ENCODE measurements around the gene CEP250.
"Not testable (repeated sequence)": the region's sequence is repeated elsewhere in the genome, so short reads cannot be mapped to it uniquely, and the experiment has no call there.

The CEP250 gene

DNA sequence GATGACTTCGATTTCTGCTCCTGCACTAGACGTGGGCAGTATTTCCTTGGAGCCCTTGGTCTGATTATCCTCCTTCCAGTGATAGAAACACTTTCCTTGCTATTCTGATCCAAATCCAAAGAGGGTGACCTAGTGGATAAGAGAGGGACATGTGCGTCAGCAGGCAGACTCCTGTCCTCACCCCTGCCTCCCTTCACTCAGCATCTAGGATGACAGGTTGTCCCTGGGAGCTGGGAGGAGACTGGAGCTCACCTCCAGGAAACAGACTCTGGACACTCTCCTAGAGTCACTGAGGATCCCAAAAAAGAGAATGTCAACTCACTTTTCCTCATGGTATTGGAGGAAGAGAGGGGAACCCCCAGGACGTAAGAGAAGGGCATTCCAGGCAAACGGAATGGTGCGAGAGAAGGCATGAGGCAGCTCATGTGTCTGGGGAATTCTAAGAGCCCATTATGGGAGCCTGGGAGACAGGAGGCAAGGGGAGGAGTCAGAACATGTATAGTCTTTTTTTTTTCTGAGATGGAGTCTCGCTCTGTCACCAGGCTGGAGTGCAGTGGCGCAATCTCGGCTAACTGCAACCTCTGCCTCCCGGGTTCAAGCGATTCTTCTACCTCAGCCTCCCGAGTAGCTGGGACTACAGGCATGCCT is 71.8 kb downstream of the CEP250 start:
- no peak for DNase-seq

DNA sequence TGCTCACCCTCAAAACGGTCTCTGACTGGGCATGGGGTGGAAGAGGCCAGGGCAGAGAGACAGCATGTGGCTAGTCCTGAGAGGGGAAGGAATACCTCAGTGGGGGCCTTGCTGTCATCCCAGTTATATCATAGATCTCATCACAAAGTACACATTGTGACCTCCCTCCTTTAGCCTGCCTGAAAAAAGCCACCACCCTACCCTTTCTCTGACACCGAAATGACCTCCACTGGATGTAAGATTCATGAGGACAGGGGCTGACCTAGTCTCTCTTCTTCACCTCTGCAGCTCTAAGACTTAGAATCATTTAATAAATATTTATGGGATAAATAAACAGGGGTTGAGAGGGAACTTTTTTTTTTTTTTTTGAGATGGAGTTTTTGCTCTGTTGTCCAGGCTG is 74.2 kb downstream of the CEP250 start, which contains the start of gene C20orf173:
TSS of gene C20orf173 (minus strand) at position 101 of the 400 bp plus-strand sequence. CDS start 279 bp downstream, outside the sequence.
- DNase-seq, result no peak

DNA sequence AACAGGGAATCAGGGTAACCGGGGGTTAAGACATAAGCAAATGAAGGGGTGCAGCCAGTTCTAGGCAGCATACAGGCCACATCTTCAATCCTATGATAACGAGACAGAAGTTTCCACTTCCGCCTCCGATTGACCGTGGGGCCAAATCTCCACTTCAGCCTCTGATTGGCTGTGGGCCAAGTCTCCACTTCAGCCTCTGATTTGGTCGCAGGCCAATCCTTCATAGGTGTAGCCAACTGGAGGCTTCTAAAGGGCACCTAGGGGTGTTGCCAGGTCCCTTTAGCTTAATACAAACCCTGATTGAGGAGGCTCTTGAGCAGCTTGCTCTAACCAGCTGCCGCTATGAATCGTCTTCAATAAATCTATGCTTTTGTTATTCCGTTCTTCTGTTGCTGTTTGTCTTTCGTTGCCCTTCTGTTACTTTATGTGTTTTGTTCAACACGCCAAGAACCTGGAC is 84.4 kb downstream of the CEP250 start:
- peak; percentile 36 to 42 for DNase-seq

- DNase-seq, result no peak
Measured at GRCh38 chr20:35541118-35541782, 85.9 kb downstream of the CEP250 start.

- peak; percentile 94 to 99 for DNase-seq
Measured at GRCh38 chr20:35541783-35542662, 86.6 kb downstream of the CEP250 start, which contains the start of gene ERGIC3. ERGIC3 (plus strand) TSS chr20:35542078; CDS start chr20:35542098, 20 bp downstream.

DNA sequence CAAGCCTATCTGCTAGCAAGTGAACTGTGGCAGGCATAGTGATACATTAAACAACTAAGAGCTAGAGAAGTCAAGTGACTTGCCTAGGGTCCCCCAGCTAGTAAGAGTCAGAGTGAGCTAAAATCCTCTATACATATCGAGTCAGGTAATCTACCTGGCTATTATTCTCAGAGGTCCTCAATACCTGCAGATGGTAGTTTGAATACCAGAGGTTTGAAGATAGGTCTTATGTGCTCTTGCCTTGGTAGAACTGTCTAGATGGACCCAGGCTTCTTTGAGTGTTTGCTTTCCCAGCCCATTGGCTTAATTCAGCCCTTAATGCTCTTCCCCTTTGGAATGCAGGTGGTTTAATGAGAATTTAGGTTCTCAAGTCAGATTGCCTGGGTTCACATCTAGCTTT is 87.6 kb downstream of the CEP250 start:
- no peak for DNase-seq

GRCh38 chr20:35544436-35544835 is 89.0 kb downstream of the CEP250 start:
- no peak for DNase-seq

DNA sequence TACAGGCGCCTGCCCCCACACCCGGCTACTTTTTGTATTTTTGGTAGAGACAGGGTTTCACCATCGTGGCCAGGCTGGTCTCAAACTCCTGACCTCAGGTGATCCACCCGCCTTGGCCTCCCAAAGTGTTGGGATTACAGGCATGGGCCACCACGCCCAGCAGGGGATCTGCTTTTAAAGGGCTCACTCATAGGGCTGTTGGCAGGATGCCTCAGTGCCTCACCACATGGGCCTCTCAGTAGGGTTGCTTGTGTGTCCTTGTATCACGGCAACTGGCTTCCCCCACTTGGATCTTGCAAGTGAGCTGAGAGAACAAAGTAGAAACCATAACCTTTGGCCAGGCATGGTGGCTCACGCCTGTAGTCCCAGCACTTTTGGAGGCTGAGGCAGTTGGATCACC is 89.5 kb downstream of the CEP250 start:
- not testable (repeated sequence) for DNase-seq

DNA sequence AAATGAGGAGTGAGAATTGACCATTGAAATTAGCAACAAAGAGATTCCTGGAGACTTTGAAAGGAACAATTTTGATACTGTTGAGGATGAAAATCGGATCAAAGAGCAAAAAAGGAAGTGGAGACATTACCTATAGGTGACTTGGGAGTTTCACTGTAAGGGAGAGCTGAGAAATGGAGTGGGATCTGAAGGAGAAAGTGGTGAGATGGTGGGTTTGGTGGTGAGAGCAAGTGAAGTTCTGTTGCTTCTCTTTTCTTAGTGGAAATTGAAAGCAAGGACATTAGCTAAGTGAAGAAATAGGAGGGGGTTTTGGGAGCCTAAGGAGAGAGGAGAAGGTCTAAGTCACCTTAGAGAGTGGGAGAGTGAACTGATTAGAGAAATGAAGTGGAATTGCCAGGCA is 90.7 kb downstream of the CEP250 start:
- DNase-seq, result no peak

DNA sequence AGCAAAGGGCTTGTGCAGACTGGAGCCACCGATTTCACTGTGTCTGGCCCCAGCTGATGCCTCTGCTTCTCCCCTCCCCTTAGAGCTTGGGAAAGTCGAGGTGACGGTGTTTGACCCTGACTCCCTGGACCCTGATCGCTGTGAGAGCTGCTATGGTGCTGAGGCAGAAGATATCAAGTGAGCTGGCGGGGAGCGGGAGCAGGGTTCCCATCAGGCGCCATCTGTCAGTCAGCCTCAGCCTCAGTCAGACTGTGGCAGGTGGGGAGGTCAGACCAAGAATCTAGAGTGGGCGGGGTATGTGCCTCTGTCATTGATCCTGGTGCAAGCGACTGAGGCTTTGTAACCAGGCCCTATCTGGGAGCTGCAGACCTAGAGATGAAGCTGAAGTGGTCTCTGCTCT is 91.9 kb downstream of the CEP250 start:
- no peak for DNase-seq

DNA sequence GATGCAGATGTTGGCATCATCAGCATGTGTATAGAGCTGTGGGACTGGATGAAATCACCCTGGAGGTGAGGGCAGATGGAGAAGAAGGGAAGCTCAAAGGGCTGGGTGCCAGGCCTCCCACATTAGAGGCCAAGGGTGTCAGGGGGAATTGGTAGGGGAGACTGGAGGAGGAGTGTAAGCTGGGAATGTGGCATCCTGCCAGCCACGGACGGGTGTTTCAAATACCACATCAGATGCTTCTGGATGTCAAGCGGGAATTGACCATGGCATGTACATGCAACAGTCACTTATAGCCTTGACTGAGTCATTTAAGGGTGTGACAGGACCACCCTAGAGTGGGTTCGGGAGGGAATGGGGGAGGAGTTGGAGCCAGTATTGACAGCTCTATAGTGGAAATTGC is 96.1 kb downstream of the CEP250 start:
- no peak for DNase-seq

DNA sequence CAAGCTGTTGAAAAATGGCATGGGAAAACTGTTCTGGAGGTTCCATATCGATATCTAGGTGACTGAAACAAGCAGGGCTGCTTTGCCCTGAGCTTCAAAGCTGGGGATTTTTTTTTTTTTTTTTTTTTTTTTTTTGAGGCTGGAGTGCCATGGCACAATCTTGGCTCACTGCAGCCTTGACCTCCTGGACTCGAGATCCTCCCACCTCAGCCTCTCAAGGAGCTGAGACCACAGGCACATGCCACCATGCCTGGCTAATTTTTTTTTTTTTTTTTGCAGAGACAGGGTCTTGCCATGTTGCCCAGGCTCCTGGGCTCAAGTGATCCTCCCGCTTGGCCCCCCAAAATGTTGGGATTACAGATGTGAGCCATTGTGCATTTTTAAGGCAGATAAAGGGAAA is 97.5 kb downstream of the CEP250 start:
- DNase-seq, result no peak

DNA sequence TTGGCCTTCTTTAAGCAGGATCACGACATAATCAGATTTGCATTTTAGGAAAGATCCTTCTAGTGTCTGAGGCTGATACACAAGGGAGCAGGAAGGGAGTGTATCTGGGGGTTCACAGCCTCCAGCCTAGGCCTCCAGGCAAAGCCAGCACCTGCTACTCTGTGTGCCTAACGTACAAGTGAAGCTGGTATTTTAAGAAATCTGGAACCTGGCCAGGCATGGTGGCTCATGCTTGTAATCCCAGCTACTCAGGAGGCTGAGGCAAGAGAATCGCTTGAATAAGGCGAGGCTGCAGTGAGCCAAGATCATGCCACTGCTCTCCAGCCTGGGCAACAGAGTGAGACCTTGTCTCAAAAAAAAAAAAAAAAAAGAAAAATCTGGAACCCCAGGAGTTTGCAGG is 100.1 kb downstream of the CEP250 start:
- not testable (repeated sequence) for DNase-seq

- no peak for DNase-seq
Measured at GRCh38 chr20:35555951-35556645, 100.7 kb downstream of the CEP250 start.

- DNase-seq, result no peak
Measured at GRCh38 chr20:35556871-35557270, 101.5 kb downstream of the CEP250 start.

- DNase-seq, result no peak
Measured at GRCh38 chr20:35558451-35558850, 103.1 kb downstream of the CEP250 start.

DNA sequence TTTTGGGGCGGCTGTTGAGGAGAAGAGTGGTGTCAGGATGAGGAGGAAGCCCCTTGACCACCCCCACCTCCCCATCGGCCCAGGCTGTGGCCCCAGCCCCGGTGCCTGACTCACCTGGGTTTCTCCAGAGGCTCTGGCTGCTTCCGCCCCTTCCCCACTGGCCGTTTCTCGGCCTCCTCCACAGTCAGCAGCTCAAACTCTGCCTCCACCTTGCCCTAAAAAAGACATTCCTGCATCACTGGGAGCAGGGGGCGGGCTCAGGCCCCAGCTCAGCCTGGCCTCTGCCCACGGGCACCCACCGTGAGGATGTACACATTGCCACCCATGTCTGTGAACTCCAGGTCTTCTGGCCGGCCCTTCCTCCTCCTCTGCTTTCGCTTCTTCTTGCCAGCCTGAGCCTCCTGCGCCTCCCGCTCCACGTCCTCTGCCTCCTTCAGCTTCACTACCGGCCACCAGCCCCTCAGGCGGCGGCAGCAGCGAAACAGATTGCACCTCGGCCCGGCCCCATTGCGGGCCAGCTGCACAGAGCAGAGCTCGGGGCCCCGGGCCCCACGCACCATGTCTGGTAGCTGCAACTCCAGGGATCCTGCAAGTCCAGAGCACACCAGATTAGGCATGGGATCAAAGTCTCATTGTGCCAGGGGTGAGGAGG is 103.8 kb downstream of the CEP250 start:
- DNase-seq, result no peak

DNA sequence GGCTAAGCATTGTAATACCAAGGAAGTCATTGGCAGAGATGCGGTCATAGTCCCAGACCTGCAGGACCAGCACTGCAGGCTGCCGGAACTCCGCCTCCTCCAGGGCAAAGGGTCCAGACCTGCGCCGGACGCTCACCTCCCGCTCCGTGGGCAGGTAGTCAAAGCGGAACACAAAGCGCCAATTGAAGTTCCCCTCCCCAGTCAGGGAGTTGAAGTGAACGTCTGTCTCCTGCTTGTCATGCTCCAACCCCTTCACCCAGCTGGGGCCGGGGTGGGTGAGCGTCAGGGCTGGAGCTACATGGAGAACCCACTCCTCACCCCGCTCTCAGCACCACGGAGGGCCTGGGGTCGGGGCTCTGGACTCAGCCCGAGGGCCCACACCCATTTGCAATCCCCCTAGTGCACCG is 104.7 kb downstream of the CEP250 start:
- no peak for DNase-seq

GRCh38 chr20:35560541-35560940 is 105.1 kb downstream of the CEP250 start:
- no peak for DNase-seq

DNA sequence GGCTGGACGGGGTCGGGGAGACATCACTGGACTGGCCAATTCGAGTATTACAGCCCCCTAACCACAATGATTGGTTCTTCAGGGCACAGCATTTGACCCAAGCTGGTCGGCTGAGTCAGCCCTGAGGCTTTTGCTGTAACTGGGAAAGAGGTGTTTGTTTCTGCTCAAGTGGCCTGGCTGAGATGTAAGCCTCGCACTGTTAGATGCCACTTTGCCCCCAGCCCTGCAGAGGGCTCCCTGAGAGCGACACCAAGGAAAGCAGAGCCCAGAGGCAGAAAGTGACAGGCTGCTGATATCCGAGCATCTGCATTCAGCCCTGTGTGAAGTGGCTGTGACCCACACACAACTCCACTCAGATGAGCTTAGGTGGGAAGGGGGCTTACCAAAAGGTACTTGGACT is 105.9 kb downstream of the CEP250 start:
- peak in 1 of 2 donors; percentile 5 for DNase-seq

DNA sequence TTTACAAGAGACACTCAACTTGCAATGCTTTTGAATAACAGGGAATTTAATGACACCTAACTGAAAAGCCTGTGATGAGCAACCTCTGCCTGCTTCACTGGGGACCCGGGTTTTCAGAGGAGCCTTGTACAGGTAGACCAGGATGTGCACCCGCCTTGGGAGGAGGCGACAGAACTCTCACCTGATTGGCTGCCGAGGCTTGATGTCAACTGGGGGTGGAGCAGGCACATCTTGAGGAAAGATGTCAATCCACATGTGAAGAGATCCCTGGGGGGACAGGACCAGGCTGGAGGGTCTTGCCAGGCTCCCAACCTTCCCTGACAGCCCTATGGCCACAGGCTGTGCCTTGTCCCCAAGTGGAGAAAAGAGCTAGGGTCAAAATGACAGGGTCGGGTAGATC is 106.3 kb downstream of the CEP250 start:
- DNase-seq, result no peak

DNA sequence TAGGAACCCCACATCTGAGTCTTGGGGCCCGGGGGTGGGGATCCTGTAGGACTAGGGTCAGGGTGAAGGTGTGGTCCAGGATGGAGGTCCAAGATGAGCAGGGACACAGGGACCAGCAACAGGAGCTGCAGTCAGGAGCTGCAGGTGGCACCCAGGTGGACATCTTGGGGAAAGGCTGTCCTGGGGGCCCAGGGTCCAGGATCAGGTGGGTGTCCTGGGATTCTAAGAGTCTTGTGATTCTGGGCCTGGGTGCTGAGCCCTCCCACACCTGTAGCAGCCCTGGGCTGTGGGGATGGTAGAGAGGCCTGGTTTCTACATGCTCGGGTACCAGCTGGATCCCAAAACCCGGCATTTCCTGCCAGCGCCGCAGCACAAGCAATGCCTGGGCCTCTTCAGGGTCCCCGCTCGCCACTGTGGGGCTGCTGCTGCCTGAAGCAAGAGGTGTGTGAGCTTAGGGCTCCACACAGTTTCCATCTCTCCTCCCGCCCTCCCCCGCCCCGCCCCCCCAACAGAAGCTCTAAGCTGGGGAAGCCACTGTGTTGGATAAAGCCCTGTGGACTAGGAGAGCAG is 107.2 kb downstream of the CEP250 start:
- DNase-seq, result no peak
